Upper lobe of left lung (tissue), 6 donors: Measurements from ENCODE around the gene REM1. TPM values are rescaled to one million over a fixed set of nuclear protein-coding genes. Genes with fewer than 3 reads are reported as not detected.
"Not testable (repeated sequence)": the region's sequence is repeated elsewhere in the genome, so short reads cannot be mapped to it uniquely, and the experiment has no call there.

ENCODE experiments used
- ATAC-seq, 2 donors: fragments of 200-7000 bp; cut with Tn5 transposase; one replicate each; pipeline ENCODE4 v1.9.1; 2022; ENCODE audit warnings: mild to moderate bottlenecking in 2 of 2, moderate library complexity in 2 of 2; ENCODE audit not compliant: low FRiP score in 2 of 2
- DNase-seq, 2 donors: peaks; one replicate each; pipeline ENCODE4 v3.0.0-alpha.2; 2019 to 2020
- H3K27ac ChIP-seq, 4 donors: fragments of 200-600 bp; sonication (generic); one replicate each; pipeline ENCODE4 v1.5.1; 2016 to 2019
- H3K27me3 ChIP-seq, 4 donors: fragments of 200-600 bp; sonication (generic); one replicate each; pipeline ENCODE4 v1.5.1; 2017 to 2019
- H3K36me3 ChIP-seq, 4 donors: fragments of 200-600 bp; sonication (generic); one replicate each; pipeline ENCODE4 v1.5.1; 2016 to 2019
- H3K4me1 ChIP-seq, 4 donors: fragments of 200-600 bp; sonication (generic); one replicate each; pipeline ENCODE4 v1.5.1; 2018 to 2019
- H3K4me3 ChIP-seq, 4 donors: fragments of 200-600 bp; sonication (generic); one replicate each; pipeline ENCODE4 v1.5.1; 2017 to 2019; ENCODE audit warnings: mild to moderate bottlenecking in 2 of 4, moderate library complexity in 1 of 4
- H3K9me3 ChIP-seq, 4 donors: fragments of 200-600 bp; sonication (generic); one replicate each; pipeline ENCODE4 v1.5.1; 2018 to 2019
- CTCF ChIP-seq, 6 experiments: fragments of 450-650 bp in 4 of 6; fragments of 200-600 bp in 2 of 6; sonication (generic) in 2 of 6; IDR thresholded peaks; one replicate each; pipeline ENCODE4 v1.5.1; 2016 to 2019; ENCODE audit warnings: antibody characterized with exemption in 6 of 6
- EP300 ChIP-seq, 4 donors: sonication (generic); formaldehyde crosslinking; IDR thresholded peaks; one replicate each; pipeline ENCODE4 v1.5.1; 2017; ENCODE audit warnings: antibody characterized with exemption in 4 of 4, control low read depth in 2 of 4
- POLR2A ChIP-seq, 4 donors: fragments of 450-650 bp; IDR thresholded peaks; one replicate each; pipeline ENCODE4 v1.5.1; 2016 to 2017; ENCODE audit warnings: antibody characterized with exemption in 4 of 4, mild to moderate bottlenecking in 2 of 4
- POLR2AphosphoS5 ChIP-seq, 2 donors: sonication (generic); formaldehyde crosslinking; IDR thresholded peaks; one replicate each; pipeline ENCODE4 v1.5.1; 2017; ENCODE audit warnings: antibody characterized with exemption in 2 of 2
- WGBS, 2 donors: methylation state at CpG; one replicate each; pipeline ENCODE4 v1.1.5; 2017 to 2018; 5-methylcytosine and 5-hydroxymethylcytosine counted together
- total RNA-seq, 6 donors: library from RNA; depleted of rRNA in 4 of 6; stranded (reverse); fragments of >200 nt in 4 of 6; gene quantifications; one replicate each; pipeline versions ENCODE4 v1.1.0 to v1.2.1, GENCODE V29; 2016 to 2021
- donor health status: DM: no; HTN: no; CAD: no; lungs with moderate emphysema.
- donor health status: DM: no; HTN: yes; CAD: no; lungs with severe emphysema.

Gene REM1
- total RNA-seq, 6 donors from 2014 or later, result 0.30 to 9.5 (median 2.2) TPM

- H3K27me3 ChIP-seq, result no peaks in the 10 kb centered on the region
- ATAC-seq (no peak), DNase-seq (no peak)
- TF ChIP-seq EP300 (IDR thresholded peaks at IDR 0.05), result no peak
- peaks cover 0 to 19% (median 4%) of the 10 kb centered on the region in 4 donors for H3K36me3 ChIP-seq
- H3K27ac ChIP-seq, result peak overlapping the region in 2 of 4 donors; percentile 44 to 91
- no peak overlapping the region for H3K4me3 ChIP-seq
- peaks cover 28 to 65% (median 42%) of the 10 kb centered on the region in 4 donors for H3K4me1 ChIP-seq
- 58 to 85% methylated on average over 2 of the region's 2 CpGs for WGBS, 2 donors
- H3K9me3 ChIP-seq, result no peaks in the 10 kb centered on the region
Measured at GRCh38 chr20:31516651-31517050, 41.6 kb downstream of the REM1 start.

DNA sequence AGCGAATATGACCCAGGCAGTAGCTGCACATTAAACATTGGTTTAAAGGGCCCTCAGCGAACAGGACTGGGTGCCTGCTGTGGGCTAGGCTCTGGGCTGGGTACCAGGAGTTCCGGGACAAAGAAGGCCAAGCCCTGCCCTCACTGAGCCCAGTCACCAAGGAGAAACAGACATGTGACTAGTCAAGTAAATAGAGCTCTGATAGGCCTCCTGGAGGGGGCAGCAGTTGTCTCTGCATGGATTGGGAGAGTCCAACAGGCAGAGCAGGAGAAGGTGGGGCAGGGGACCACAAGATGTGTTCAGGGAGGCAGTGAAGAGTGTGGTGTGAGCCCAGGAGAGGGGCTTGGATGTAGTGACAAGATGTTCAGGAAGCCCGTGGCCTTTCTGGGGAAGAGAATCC is 42.3 kb downstream of the REM1 start:
- Histone ChIP-seq H3K36me3 (peaks cover 0 to 21% (median 4%) of the 10 kb centered on the region in 4 donors), H3K27ac (peak overlapping the region in 2 of 4 donors; percentile 31 to 44), H3K4me3 (no peak overlapping the region), H3K27me3 (no peaks in the 10 kb centered on the region), H3K4me1 (peaks cover 35 to 71% (median 45%) of the 10 kb centered on the region in 4 donors), H3K9me3 (no peaks in the 10 kb centered on the region)
- ATAC-seq (peak in 1 of 2 donors; percentile 5), DNase-seq (peak in 1 of 2 donors; percentile 62)
- TF ChIP-seq EP300 (IDR thresholded peaks at IDR 0.05) (no peak), POLR2AphosphoS5 (IDR thresholded peaks at IDR 0.05) (no peak), CTCF (IDR thresholded peaks at IDR 0.05) (no peak), POLR2A (IDR thresholded peaks at IDR 0.05) (no peak)
- 63 to 74% methylated on average over 4 of the region's 4 CpGs for WGBS, 2 donors

- DNase-seq, H3K4me3 ChIP-seq, H3K9me3 ChIP-seq, H3K27me3 ChIP-seq, ATAC-seq: not testable (repeated sequence)
- Histone ChIP-seq H3K4me1 (peaks cover 37 to 68% (median 40%) of the 10 kb centered on the region in 4 donors), H3K27ac (peak overlapping the region in 2 of 4 donors; percentile 40 to 48), H3K36me3 (peaks cover 0 to 41% (median 7%) of the 10 kb centered on the region in 4 donors)
- WGBS, 2 donors, result 64 to 87% methylated on average over 7 of the region's 7 CpGs
Measured at GRCh38 chr20:31521267-31521666, 46.2 kb downstream of the REM1 start.

- TF ChIP-seq POLR2A (IDR thresholded peaks at IDR 0.05) (no peak), EP300 (IDR thresholded peaks at IDR 0.05) (no peak), POLR2AphosphoS5 (IDR thresholded peaks at IDR 0.05) (no peak), CTCF (IDR thresholded peaks at IDR 0.05) (no peak)
- 76 to 82% methylated on average over 6 of the region's 6 CpGs for WGBS, 2 donors
- H3K4me1 ChIP-seq, result peaks cover 22 to 53% (median 27%) of the 10 kb centered on the region in 4 donors
- H3K27ac ChIP-seq, result peak overlapping the region; percentile 7 to 58 (median 39)
- no peaks in the 10 kb centered on the region for H3K27me3 ChIP-seq
- H3K36me3 ChIP-seq, result peaks cover 6 to 56% (median 15%) of the 10 kb centered on the region in 4 donors
- no peaks in the 10 kb centered on the region for H3K9me3 ChIP-seq
- DNase-seq (no peak), ATAC-seq (peak in 1 of 2 donors; percentile 58)
- no peak overlapping the region for H3K4me3 ChIP-seq
Measured at GRCh38 chr20:31522731-31523130, 47.6 kb downstream of the REM1 start.

DNA sequence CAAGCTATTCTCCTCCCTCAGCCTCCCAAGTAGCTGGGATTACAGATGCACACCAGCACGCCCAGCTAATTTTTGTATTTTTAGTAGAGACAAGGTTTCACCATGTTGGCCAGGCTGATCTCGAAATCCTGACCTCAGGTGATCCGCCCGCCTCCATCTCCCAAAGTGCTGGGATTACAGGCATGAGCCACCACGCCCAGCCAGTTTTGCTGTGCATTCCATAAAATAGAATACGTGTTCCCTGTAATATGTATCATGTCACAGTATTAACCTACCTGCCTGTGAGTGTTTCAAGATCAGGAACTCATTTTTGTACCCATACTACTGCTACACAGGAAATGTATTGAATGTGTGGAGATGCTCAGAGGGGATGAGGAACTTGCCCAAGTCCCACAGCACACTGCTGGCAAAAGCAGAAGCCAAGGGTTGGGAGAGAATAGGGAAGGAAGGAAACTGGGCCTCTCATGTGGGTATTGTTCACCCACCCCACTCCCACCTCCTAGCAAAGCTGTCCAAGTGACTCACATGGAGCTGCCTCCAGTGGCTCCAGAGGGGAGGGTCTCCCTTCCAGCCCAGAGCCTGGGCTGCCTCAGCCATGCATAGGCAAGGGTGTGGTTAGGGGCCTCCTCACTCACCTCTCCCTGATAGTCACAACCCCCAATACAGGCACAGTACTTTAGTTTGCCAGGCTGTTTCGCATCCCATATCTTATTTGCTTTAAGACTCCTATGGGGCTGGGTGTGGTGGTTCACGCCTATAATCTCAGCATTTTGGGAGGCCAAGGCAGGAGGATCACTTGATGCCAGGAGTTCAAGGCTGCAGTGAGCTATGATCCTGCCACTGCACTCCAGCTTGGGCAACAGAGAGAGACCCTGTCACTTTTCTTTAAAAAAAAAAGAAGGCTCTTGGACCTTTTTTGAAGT is 48.5 kb downstream of the REM1 start:
- H3K4me1 ChIP-seq, result peaks cover 19 to 47% (median 26%) of the 10 kb centered on the region in 4 donors
- ATAC-seq, result peak; percentile 78 to 91
- DNase-seq, result peak in 1 of 2 donors; percentile 62
- peaks cover 15 to 63% (median 23%) of the 10 kb centered on the region in 4 donors for H3K36me3 ChIP-seq
- no peaks in the 10 kb centered on the region for H3K27me3 ChIP-seq
- TF ChIP-seq CTCF (IDR thresholded peaks at IDR 0.05), result no peak
- TF ChIP-seq POLR2AphosphoS5 (IDR thresholded peaks at IDR 0.05), result no peak
- no peak for TF ChIP-seq POLR2A (IDR thresholded peaks at IDR 0.05)
- no peak for TF ChIP-seq EP300 (IDR thresholded peaks at IDR 0.05)
- WGBS, 2 donors, result 74 to 88% methylated on average over 8 of the region's 8 CpGs
- H3K9me3 ChIP-seq, result no peaks in the 10 kb centered on the region
- H3K4me3 ChIP-seq, result no peak overlapping the region
- H3K27ac ChIP-seq, result peak overlapping the region; percentile 42 to 58 (median 49)
